ENCODE results near the gene GAS2L3.

DNA sequence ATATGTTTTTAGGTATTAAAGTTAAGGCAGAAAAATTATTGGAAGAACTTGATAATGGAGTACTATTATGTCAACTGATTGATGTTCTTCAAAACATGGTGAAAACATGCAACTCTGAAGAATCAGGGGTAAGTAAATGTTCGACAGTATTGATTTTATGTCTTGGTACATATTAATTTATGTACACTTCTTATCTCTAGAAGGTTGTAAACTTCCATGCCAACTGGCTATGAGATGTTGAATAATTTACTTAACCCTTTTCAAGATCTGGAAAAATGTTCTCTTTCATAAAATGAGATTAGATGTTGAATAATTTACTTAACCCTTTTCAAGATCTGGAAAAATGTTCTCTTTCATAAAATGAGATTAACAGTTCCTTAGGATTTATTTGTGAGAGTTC is 28.1 kb downstream of the GAS2L3 start:
- no peak for TF ChIP-seq CTCF (IDR thresholded peaks at IDR 0.05; ENCODE audit: low read length)
- no peak for TF ChIP-seq EZH2 (optimal IDR thresholded peaks at IDR 0.05; ENCODE audit: low read depth, low read length)
